ENCODE measurements around the gene TEX9. TPM values are rescaled to one million over a fixed set of nuclear protein-coding genes. Genes with fewer than 3 reads are reported as not detected.
A peak's percentile ranks its signal among the peaks of the same experiment; 100 is the strongest.
"Not testable (repeated sequence)": the region's sequence is repeated elsewhere in the genome, so short reads cannot be mapped to it uniquely, and the experiment has no call there.

TEX9 gene
- total RNA-seq, 1 donor: 12.5 TPM

DNA sequence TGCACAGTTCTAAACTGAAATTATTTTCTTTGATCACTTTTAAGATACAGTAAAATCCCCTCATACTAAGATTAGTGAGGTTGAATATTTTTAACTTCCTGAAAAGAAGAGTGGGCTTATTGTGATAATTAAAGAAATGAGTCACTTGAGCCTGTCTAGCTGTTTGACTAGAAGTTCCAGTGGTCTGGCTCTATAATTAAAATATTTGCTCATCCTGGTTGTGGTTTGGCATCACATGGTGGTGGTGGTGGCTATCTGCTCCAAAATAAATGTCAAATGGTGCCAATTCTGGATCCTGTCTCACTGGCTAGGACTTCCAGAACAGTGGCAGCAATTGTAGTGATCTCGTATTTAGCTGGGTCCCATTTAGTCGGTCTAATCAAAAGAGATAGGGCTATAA lies 8.6 kb upstream of the TEX9 start:
- DNase-seq (ENCODE audit: low read depth): peak; percentile 32

DNA sequence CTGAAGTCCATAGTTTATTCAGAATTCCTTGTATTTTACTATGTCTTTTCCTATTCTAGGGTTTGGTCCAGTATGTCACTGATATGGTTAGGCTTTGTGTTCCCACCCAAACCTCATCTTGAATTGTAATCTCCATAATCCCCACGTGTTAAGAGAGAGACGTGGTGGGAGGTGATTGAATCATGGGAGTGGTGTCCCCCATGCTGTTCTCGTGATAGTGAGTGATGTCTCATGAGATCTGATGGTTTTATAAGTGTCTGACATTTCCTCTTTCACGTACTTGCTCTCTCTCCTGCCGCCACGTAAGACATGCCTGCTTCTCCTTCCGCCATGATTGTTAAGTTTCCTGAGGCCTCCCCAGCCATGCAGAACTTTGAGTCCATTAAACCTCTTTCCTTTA lies 6.6 kb upstream of the TEX9 start:
- H3K4me3 ChIP-seq (ENCODE audit: low read depth, low read length): no peak overlapping the region
- no peak for DNase-seq (ENCODE audit: low read depth)
- TF ChIP-seq, protein P1, sequence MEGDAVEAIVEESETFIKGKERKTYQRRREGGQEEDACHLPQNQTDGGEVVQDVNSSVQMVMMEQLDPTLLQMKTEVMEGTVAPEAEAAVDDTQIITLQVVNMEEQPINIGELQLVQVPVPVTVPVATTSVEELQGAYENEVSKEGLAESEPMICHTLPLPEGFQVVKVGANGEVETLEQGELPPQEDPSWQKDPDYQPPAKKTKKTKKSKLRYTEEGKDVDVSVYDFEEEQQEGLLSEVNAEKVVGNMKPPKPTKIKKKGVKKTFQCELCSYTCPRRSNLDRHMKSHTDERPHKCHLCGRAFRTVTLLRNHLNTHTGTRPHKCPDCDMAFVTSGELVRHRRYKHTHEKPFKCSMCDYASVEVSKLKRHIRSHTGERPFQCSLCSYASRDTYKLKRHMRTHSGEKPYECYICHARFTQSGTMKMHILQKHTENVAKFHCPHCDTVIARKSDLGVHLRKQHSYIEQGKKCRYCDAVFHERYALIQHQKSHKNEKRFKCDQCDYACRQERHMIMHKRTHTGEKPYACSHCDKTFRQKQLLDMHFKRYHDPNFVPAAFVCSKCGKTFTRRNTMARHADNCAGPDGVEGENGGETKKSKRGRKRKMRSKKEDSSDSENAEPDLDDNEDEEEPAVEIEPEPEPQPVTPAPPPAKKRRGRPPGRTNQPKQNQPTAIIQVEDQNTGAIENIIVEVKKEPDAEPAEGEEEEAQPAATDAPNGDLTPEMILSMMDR (IDR thresholded peaks at IDR 0.05; ENCODE audit: insufficient read depth, low read length): no peak

More for the DNA sequence above, 8.6 kb upstream of the TEX9 start:
- H3K4me3 ChIP-seq (ENCODE audit: low read depth, low read length): no peak overlapping the region
- TF ChIP-seq, protein P1 (IDR thresholded peaks at IDR 0.05; ENCODE audit: insufficient read depth, low read length): no peak

DNA sequence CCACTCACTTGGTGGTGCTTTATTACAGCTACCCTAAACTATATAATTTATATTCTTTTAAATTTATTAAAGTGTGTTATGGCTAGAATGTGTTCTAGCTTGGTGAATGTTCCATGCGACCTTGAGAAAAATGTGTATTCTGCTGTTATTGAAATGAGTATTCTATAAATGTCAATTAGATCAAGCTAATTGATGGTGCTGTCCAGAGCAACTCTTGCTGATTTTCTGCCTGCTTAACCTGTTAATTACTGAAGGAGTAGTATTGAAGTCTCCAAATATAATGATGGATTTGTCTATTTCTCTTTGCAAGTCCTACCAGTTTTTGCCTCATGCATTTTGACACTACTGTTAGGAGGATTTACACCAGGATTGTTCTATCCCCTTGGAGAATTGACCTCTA lies 3.2 kb upstream of the TEX9 start:
- no peak overlapping the region for H3K4me3 ChIP-seq (ENCODE audit: low read depth, low read length)
- no peak for DNase-seq (ENCODE audit: low read depth)
- TF ChIP-seq, protein P1 (IDR thresholded peaks at IDR 0.05; ENCODE audit: insufficient read depth, low read length): no peak

DNA sequence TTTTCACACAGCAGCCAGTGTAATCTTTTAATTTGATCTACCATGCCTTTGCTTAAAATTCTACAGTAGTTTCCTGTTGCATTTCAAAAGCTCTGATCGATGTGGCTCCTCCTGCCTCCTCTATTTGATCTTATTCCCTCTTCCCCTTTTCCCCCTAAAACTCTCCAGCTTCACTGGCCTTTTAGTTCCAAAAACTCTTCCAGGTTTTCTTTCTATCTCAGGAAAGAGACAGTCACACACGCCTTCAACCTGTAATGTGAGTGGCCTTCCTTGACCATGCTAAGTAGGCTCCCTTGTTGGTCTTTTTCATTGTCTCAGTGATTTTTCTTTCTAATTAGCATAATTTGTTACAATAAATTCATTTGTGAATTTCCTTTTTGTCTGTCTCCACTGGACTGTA lies 985 bp downstream of the TEX9 start:
- TF ChIP-seq, protein P1 (IDR thresholded peaks at IDR 0.05; ENCODE audit: insufficient read depth, low read length): no peak
- DNase-seq (ENCODE audit: low read depth): no peak
- peak overlapping the region; percentile 87 for H3K4me3 ChIP-seq (ENCODE audit: low read depth, low read length)

DNA sequence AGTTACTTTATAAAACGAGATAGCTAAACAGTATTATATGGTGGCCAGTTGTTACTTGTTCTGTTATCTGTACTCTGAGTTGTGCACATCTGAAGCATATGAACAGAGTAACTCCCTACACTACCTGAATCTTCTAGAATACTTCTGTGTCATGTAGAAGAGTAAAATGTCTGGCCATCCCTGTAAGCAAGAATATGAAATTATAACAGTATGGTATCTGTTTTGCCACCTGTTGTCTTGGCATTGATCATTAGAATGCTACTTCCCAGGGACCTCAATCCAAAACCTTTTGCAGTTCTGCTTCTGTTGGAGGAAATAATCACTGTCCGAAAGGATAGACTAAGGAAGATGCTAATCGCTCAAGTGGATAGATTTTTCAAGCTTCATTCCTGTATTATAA lies 1.9 kb downstream of the TEX9 start:
- H3K4me3 ChIP-seq (ENCODE audit: low read depth, low read length): no peak overlapping the region
- DNase-seq (ENCODE audit: low read depth): no peak
- TF ChIP-seq, protein P1 (IDR thresholded peaks at IDR 0.05; ENCODE audit: insufficient read depth, low read length): no peak

DNA sequence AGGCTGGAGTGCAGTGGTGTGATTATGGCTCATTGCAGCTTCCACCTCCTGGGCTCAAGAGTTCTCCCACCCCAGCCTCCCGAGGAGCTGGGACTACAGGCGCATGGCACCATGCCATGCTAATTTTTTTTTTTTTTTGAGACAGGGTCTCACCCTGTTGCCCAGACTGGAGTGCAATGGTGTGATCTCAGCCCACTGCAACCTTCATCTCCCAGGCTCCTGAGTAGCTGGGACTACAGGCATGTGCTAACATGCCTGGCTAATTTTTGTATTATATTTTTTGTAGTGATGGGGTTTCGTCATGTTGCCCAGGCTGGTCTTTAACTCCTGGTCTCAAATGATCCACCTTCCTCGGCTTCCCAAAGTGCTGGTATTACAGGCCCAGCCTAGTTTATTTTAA lies 4.0 kb downstream of the TEX9 start:
- H3K4me3 ChIP-seq (ENCODE audit: low read depth, low read length): no peak overlapping the region
- TF ChIP-seq, protein P1 (IDR thresholded peaks at IDR 0.05; ENCODE audit: insufficient read depth, low read length): no peak
- no peak for DNase-seq (ENCODE audit: low read depth)

DNA sequence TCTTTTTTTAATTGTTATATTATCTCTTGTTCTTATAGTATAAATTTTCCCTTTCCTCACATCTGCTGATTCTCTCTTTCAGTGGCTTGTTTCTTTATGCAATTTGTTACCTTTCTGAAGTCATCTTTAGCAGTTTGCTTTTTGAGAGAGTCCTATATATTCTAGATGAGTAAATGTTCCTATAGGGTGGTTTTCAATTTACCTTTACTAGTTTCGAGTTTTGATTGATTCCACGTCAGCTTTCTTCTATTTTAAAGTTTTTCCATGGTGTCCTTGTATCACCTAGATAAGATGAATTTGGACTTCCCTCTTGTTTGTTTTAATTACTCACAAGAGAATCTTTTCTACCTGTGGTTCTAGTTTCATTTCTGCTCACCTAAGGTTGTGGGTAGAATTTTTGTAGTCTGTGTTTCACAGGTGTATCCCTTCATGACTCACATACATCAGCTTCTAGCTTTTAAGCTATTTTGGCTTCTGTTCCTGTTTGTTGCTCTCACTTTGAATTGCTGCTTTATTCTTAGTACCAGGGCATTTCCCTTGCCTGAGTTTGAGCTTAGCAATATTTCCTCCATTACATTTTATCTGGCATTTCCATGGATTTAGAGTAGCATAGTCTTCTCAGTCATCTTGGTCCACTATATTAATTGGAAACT lies 6.4 kb downstream of the TEX9 start:
- no peak overlapping the region for H3K4me3 ChIP-seq (ENCODE audit: low read depth, low read length)
- TF ChIP-seq, protein P1 (IDR thresholded peaks at IDR 0.05; ENCODE audit: insufficient read depth, low read length): no peak
- no peak for DNase-seq (ENCODE audit: low read depth)

DNA sequence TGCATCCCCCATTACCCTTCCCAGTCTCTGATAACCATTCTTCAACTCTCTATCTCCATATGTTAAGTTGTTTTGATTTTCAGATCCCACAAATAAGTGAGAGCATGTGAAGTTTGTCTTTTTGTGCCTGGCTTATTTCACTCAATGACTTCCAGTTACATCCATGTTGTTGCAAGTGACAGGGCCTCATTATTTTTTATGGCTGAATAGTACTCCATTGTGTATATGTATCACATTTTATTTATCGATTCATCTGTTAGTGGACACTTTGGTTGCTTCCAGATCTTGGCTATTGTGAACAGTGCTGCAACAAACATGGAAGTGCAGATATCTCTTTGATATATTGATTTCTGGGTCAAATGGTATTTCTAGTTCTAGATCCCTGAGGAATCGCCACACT lies 9.5 kb downstream of the TEX9 start:
- not testable (repeated sequence) for H3K4me3 ChIP-seq (ENCODE audit: low read depth, low read length); DNase-seq (ENCODE audit: low read depth)

DNA sequence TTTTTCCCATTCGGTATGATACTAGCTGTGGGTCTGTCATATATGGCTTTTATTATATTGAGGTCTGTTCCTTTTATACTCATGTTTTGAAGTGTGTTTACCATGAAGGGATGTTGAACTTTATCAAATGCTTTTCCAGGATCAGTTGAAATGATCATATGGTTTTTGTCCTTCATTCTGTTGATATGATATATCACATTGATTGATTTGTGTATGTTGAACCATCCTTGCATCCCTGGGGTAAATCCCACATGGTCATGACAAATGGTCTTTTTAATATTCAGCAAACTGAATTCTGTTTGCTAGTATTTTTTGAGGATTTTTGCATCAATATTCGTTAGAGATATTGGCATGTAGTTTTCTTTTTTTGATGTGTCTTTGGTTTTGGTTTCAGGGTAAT lies 12.6 kb downstream of the TEX9 start:
- not testable (repeated sequence) for DNase-seq (ENCODE audit: low read depth); H3K4me3 ChIP-seq (ENCODE audit: low read depth, low read length)
